Cardiac muscle cell (in vitro differentiated cells and primary cell): ENCODE results near the gene TMTC1. TPM values are rescaled to one million over a fixed set of nuclear protein-coding genes. Genes with fewer than 3 reads are reported as not detected.

Source experiments
- DNase-seq, 2 donors: peaks; one replicate each; pipeline versions ENCODE4 v3.0.0 to v3.0.0-alpha.2; 2010 to 2017; ENCODE audit warnings: low read depth in 1 of 2, low spot score in 1 of 2
- H3K27ac ChIP-seq: fragments of 200-600 bp; sonication (generic); 2 replicates; pipeline ENCODE4 v1.5.1; 2016
- H3K27me3 ChIP-seq: fragments of 200-600 bp; sonication (generic); 2 replicates; pipeline ENCODE4 v1.6.0; 2016; ENCODE audit warnings: control low read depth
- H3K36me3 ChIP-seq: fragments of 200-600 bp; sonication (generic); 2 replicates; pipeline ENCODE4 v1.5.1; 2016; ENCODE audit warnings: control low read depth
- H3K4me1 ChIP-seq: fragments of 200-600 bp; sonication (generic); 2 replicates; pipeline ENCODE4 v1.8.1; 2017; ENCODE audit warnings: low read depth, mild to moderate bottlenecking, mixed run types
- H3K4me3 ChIP-seq: fragments of 200-600 bp; sonication (generic); 2 replicates; pipeline ENCODE4 v1.5.1; 2016; ENCODE audit warnings: mild to moderate bottlenecking
- H3K9me3 ChIP-seq: fragments of 200-600 bp; sonication (generic); 2 replicates; pipeline ENCODE4 v1.5.1; 2017; ENCODE audit warnings: low read depth, mild to moderate bottlenecking, control low read depth
- CTCF ChIP-seq: IDR thresholded peaks from 2 replicates; pipeline ENCODE4 v1.5.1; 2012; ENCODE audit warnings: low read depth, mild to moderate bottlenecking, low read length
- polyA plus RNA-seq: library from polyadenylated mRNA; unstranded; fragments of >200 nt; fragmentation: Nextera tagmentation; extraction: Ambion mirVana; gene quantifications from 2 replicates; pipeline ENCODE4 v1.2.1, GENCODE V29; 2016
- total RNA-seq: library from RNA; depleted of rRNA; stranded (reverse); fragments of >200 nt; gene quantifications from 2 replicates; pipeline ENCODE4 v1.2.3, GENCODE V29; 2016

TMTC1 gene
- total and polyA plus RNA-seq, 2 experiments from 2014 or later, result 16.0 to 25.3 TPM

- no peak overlapping the region for H3K4me3 ChIP-seq
- DNase-seq, result peak in 1 of 2 donors; percentile 40
- H3K27me3 ChIP-seq, result no peaks in the 10 kb centered on the region
- TF ChIP-seq CTCF, result no peak
- no peaks in the 10 kb centered on the region for H3K9me3 ChIP-seq
- no peaks in the 10 kb centered on the region for H3K36me3 ChIP-seq
- H3K4me1 ChIP-seq, result no peaks in the 10 kb centered on the region
- no peak overlapping the region for H3K27ac ChIP-seq
Measured at GRCh38 chr12:29762637-29763300, 21.0 kb downstream of the TMTC1 start.

DNA sequence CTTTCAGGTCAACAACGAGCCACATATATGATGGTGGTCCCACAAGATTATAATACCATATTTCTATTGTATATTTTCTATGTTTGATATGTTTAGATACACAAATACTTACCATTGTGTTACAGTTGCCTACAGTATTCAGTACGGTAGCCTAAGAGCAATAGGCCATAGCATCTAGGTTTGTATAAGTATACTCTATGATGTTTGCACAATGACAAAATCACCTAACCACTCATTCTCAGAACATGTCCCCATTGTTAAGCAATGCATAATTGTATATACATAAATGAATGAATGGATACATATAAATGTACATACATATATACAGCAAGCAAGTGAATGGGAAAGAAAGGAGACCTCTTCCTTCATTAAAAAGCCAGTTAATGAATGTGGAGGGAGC is 23.8 kb downstream of the TMTC1 start:
- Histone ChIP-seq H3K4me3 (no peak overlapping the region), H3K4me1 (no peaks in the 10 kb centered on the region), H3K27ac (no peak overlapping the region), H3K27me3 (no peaks in the 10 kb centered on the region), H3K9me3 (no peaks in the 10 kb centered on the region), H3K36me3 (peaks cover 1% of the 10 kb centered on the region)
- TF ChIP-seq CTCF, result no peak
- DNase-seq, result no peak

DNA sequence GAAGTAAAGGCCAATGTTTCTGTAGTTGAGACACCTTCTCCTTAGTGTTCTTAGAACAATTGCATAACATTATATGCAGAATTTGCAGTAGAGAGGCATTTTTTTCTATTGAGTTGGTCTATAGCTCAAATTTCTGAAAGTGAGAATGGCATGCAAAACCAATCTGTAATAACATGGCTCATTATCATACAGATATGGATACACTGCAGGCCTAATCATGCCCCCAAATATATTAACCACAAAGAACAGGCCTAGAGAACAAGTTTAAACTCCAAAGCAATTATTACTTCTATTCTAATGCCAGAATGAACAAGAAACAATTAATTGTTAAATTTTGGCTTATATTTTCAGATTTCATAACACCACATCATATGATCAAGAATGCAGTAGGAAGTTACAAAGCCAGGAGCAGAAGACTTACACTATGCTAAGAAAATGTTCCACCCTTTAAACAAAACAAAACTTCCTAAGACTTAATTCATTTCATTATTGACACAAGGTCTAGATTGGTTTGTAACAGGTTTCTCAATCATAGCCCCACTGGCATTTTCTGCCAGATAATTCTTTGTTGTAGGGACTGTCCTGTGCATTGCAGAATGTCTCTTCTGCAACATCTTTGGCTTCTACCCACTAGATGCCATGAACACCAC is 26.9 kb downstream of the TMTC1 start:
- no peak overlapping the region for H3K27ac ChIP-seq
- H3K36me3 ChIP-seq, result peaks cover 3% of the 10 kb centered on the region
- DNase-seq, result no peak
- H3K4me1 ChIP-seq, result no peaks in the 10 kb centered on the region
- no peaks in the 10 kb centered on the region for H3K27me3 ChIP-seq
- no peak for TF ChIP-seq CTCF
- no peak overlapping the region for H3K4me3 ChIP-seq
- H3K9me3 ChIP-seq, result no peaks in the 10 kb centered on the region

GRCh38 chr12:29754235-29755189 is 29.2 kb downstream of the TMTC1 start:
- H3K9me3 ChIP-seq, result no peaks in the 10 kb centered on the region
- H3K27me3 ChIP-seq, result no peaks in the 10 kb centered on the region
- no peaks in the 10 kb centered on the region for H3K4me1 ChIP-seq
- peaks cover 3% of the 10 kb centered on the region for H3K36me3 ChIP-seq
- DNase-seq, result peak in 1 of 2 donors; percentile 48
- no peak for TF ChIP-seq CTCF
- no peak overlapping the region for H3K27ac ChIP-seq
- H3K4me3 ChIP-seq, result no peak overlapping the region

- H3K9me3 ChIP-seq, result no peaks in the 10 kb centered on the region
- DNase-seq, result no peak
Measured at GRCh38 chr12:29752121-29752520, 31.6 kb downstream of the TMTC1 start.

More at GRCh38 chr12:29752121-29752520, 31.6 kb downstream of the TMTC1 start:
- peaks cover 3% of the 10 kb centered on the region for H3K36me3 ChIP-seq
- H3K4me1 ChIP-seq, result no peaks in the 10 kb centered on the region
- H3K27me3 ChIP-seq, result no peaks in the 10 kb centered on the region
- no peak for TF ChIP-seq CTCF
- no peak overlapping the region for H3K4me3 ChIP-seq
- no peak overlapping the region for H3K27ac ChIP-seq
